ENCODE measurements around the gene FAM13B. TPM values are rescaled to one million over a fixed set of nuclear protein-coding genes. Genes with fewer than 3 reads are reported as not detected.

Gene FAM13B
- total and polyA plus RNA-seq, 9 of the 15 experiments (the other 6 are each of a cell fraction or from before 2014, with no cell fraction given): 2.3 to 21.6 (median 14.1) TPM

DNA sequence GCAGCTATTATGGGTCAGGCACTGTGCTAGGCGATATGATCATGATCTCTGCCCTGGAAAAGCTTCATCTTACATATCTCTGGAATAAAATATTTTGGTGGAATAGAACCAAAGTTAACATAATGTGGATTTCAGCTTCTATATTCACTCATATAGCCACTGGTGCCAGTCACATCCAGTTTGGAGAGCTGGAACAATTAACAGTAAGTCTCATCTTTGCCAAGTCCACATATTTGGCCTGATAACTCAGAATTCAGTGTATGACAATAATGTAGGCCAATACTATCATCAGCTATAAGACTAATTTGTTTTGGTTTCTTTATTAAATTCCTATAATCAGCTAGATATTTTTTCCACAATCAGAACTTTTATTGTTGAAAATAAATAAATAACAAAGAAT lies 5.9 kb upstream of the FAM13B start (continued):
- TF ChIP-seq, protein P1, sequence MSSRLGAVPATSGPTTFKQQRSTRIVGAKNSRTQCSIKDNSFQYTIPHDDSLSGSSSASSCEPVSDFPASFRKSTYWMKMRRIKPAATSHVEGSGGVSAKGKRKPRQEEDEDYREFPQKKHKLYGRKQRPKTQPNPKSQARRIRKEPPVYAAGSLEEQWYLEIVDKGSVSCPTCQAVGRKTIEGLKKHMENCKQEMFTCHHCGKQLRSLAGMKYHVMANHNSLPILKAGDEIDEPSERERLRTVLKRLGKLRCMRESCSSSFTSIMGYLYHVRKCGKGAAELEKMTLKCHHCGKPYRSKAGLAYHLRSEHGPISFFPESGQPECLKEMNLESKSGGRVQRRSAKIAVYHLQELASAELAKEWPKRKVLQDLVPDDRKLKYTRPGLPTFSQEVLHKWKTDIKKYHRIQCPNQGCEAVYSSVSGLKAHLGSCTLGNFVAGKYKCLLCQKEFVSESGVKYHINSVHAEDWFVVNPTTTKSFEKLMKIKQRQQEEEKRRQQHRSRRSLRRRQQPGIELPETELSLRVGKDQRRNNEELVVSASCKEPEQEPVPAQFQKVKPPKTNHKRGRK (tag; IDR thresholded peaks at IDR 0.05): no peak
- no peak for TF ChIP-seq BCOR (IDR thresholded peaks at IDR 0.05)
- TF ChIP-seq POLR2G (IDR thresholded peaks at IDR 0.05; ENCODE audit: low read depth, low read length): no peak
- TF ChIP-seq, protein P2, sequence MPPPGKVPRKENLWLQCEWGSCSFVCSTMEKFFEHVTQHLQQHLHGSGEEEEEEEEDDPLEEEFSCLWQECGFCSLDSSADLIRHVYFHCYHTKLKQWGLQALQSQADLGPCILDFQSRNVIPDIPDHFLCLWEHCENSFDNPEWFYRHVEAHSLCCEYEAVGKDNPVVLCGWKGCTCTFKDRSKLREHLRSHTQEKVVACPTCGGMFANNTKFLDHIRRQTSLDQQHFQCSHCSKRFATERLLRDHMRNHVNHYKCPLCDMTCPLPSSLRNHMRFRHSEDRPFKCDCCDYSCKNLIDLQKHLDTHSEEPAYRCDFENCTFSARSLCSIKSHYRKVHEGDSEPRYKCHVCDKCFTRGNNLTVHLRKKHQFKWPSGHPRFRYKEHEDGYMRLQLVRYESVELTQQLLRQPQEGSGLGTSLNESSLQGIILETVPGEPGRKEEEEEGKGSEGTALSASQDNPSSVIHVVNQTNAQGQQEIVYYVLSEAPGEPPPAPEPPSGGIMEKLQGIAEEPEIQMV (tag; conservative IDR thresholded peaks at IDR 0.05; ENCODE audit: low read depth): no peak

DNA sequence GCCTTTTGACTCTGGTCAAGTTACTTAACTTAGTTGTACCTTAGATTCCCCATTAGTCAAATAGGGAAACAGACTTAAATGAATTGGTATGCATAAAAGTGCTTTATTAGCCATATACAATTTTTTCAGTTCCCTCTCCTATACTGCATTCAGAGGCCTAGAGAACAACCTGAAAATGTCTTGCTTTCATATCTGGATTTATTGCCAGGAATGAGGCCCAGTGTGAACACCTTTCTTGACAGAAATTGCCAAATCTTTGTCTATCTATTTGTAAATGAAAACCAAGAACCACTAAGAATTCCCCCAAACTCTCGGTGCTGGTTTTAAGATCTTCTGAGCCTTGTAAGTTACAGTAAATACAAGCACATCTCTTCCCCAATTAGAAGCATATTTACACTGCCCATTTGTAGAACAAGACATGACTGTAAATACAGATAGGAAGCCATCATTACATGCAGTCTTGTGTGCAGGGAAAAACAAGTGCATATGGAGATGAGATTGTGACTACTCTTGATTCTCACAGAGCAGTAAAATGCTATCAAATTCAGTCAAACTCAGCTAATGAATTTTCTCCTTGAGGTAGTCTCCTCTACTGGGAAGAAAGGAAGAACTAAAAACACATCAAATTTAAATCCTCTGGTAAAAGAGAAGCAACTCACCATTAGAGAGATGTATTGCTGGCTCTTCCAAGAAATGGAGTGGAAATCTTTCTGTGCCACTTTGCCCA lies 5.2 kb upstream of the FAM13B start:
- FAIRE-seq: no peak
- no peaks in the 10 kb centered on the region for H3K27me3 ChIP-seq (ENCODE audit: control insufficient read depth in 2 of 2, insufficient read depth in 2 of 2, low read length in 2 of 2)
- no peak overlapping the region for H3K4me3 ChIP-seq
- no peaks in the 10 kb centered on the region; the same call in 1 of the 2 replicates for H3K9me3 ChIP-seq (replicated peaks; ENCODE audit: control insufficient read depth, insufficient read depth, low read depth, low read length)
- ChIA-PET POLR2A (interaction anchor here (1.5 kb wide), 1 partner anchor 59 kb away, joined by 4 read pairs; no protein-coding TSS in a partner anchor), CTCF (ENCODE audit: low intra/inter-chr PET ratio) (interaction anchor here (1.1 to 4.2 kb wide), 2 partner anchors 27 to 31 kb away, joined by 3 to 35 read pairs; no protein-coding TSS in a partner anchor)
- H4K20me1 ChIP-seq (replicated peaks; ENCODE audit: control insufficient read depth, insufficient read depth, low read length): no peaks in the 10 kb centered on the region
- H3K79me2 ChIP-seq (ENCODE audit: control insufficient read depth, insufficient read depth, low read length): no peaks in the 10 kb centered on the region; the same call in 2 of the 3 replicates
- no peak overlapping the region for H3K4me2 ChIP-seq (ENCODE audit: insufficient read depth, low read length)
- 8% methylated on average over 1 of the region's 1 CpG for WGBS (ENCODE audit: insufficient coverage, low coverage, missing lambda C conversion rate)
- peak overlapping the region; percentile 14; the same call in 1 of the 2 replicates for H2AFZ ChIP-seq (ENCODE audit: low read depth, low read length)
- DNase-seq (ENCODE audit: extremely low read depth in 1 of 4, low spot score in 3 of 4): no peak
- H3K27ac ChIP-seq (ENCODE audit: extremely low read depth, low read depth, low read length): no peak overlapping the region
- in situ Hi-C loops (cut with MboI) (no loop called here), intact Hi-C loops (cut with micrococcal nuclease) (loop anchor here (2.0 kb wide), 1 partner anchor 259 kb away; no protein-coding TSS in a partner anchor)
- no peaks in the 10 kb centered on the region for H3K36me3 ChIP-seq (ENCODE audit: control insufficient read depth, insufficient read depth, low read length)
- H3K9me1 ChIP-seq (ENCODE audit: control insufficient read depth, insufficient read depth, low read length): no peaks in the 10 kb centered on the region
- ATAC-seq: no peak
- H3K9ac ChIP-seq (ENCODE audit: insufficient read depth in 1 of 2, low read depth in 2 of 2, low read length in 2 of 2): no peak overlapping the region
- no TSS peak for BruUV-seq (replicated peaks)
- peaks cover 0 to 11% of the 10 kb centered on the region in 2 experiments; a peak in 2 of 5 replicates for H3K4me1 ChIP-seq (replicated peaks in 1 of 2; ENCODE audit: control insufficient read depth in 2 of 2, insufficient read depth in 2 of 2, low read length in 2 of 2)
- TF ChIP-seq, protein P3, sequence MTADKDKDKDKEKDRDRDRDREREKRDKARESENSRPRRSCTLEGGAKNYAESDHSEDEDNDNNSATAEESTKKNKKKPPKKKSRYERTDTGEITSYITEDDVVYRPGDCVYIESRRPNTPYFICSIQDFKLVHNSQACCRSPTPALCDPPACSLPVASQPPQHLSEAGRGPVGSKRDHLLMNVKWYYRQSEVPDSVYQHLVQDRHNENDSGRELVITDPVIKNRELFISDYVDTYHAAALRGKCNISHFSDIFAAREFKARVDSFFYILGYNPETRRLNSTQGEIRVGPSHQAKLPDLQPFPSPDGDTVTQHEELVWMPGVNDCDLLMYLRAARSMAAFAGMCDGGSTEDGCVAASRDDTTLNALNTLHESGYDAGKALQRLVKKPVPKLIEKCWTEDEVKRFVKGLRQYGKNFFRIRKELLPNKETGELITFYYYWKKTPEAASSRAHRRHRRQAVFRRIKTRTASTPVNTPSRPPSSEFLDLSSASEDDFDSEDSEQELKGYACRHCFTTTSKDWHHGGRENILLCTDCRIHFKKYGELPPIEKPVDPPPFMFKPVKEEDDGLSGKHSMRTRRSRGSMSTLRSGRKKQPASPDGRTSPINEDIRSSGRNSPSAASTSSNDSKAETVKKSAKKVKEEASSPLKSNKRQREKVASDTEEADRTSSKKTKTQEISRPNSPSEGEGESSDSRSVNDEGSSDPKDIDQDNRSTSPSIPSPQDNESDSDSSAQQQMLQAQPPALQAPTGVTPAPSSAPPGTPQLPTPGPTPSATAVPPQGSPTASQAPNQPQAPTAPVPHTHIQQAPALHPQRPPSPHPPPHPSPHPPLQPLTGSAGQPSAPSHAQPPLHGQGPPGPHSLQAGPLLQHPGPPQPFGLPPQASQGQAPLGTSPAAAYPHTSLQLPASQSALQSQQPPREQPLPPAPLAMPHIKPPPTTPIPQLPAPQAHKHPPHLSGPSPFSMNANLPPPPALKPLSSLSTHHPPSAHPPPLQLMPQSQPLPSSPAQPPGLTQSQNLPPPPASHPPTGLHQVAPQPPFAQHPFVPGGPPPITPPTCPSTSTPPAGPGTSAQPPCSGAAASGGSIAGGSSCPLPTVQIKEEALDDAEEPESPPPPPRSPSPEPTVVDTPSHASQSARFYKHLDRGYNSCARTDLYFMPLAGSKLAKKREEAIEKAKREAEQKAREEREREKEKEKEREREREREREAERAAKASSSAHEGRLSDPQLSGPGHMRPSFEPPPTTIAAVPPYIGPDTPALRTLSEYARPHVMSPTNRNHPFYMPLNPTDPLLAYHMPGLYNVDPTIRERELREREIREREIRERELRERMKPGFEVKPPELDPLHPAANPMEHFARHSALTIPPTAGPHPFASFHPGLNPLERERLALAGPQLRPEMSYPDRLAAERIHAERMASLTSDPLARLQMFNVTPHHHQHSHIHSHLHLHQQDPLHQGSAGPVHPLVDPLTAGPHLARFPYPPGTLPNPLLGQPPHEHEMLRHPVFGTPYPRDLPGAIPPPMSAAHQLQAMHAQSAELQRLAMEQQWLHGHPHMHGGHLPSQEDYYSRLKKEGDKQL (CRISPR knock-in tag; IDR thresholded peaks at IDR 0.05; ENCODE audit: borderline replicate concordance): no peak
- no peak for TF ChIP-seq SMARCE1 (IDR thresholded peaks at IDR 0.05)
- TF ChIP-seq SAFB (IDR thresholded peaks at IDR 0.05; ENCODE audit: borderline replicate concordance, low read depth, low read length): no peak
